ENCODE data around the gene PRKAG2. TPM values are rescaled to one million over a fixed set of nuclear protein-coding genes. Genes with fewer than 3 reads are reported as not detected.

The PRKAG2 gene
- total RNA-seq, 4 donors from 2014 or later = 8.9 to 35.1 (median 13.6) TPM

- Histone ChIP-seq H3K27ac (no peak overlapping the region), H3K9me3 (no peaks in the 10 kb centered on the region), H3K4me1 (peaks cover 0 to 27% (median 12%) of the 10 kb centered on the region in 3 donors), H3K36me3 (peaks cover 0 to 21% (median 0%) of the 10 kb centered on the region in 3 donors), H3K4me3 (no peak overlapping the region), H3K27me3 (no peaks in the 10 kb centered on the region)
- WGBS, 2 donors = 73 to 82% methylated on average over 5 of the region's 5 CpGs
- DNase-seq = no peak
- intact Hi-C loops (cut with DNase I) = no loop called here
- TF ChIP-seq, protein P1, sequence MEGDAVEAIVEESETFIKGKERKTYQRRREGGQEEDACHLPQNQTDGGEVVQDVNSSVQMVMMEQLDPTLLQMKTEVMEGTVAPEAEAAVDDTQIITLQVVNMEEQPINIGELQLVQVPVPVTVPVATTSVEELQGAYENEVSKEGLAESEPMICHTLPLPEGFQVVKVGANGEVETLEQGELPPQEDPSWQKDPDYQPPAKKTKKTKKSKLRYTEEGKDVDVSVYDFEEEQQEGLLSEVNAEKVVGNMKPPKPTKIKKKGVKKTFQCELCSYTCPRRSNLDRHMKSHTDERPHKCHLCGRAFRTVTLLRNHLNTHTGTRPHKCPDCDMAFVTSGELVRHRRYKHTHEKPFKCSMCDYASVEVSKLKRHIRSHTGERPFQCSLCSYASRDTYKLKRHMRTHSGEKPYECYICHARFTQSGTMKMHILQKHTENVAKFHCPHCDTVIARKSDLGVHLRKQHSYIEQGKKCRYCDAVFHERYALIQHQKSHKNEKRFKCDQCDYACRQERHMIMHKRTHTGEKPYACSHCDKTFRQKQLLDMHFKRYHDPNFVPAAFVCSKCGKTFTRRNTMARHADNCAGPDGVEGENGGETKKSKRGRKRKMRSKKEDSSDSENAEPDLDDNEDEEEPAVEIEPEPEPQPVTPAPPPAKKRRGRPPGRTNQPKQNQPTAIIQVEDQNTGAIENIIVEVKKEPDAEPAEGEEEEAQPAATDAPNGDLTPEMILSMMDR (IDR thresholded peaks at IDR 0.05) = no peak
- TF ChIP-seq POLR2A (IDR thresholded peaks at IDR 0.05) = no peak
Observed at GRCh38 chr7:151786936-151787335, 90.0 kb downstream of the PRKAG2 start.

- intact Hi-C loops (cut with DNase I) = no loop called here
- H3K36me3 ChIP-seq = peaks cover 0 to 26% (median 0%) of the 10 kb centered on the region in 3 donors
- no peak overlapping the region for H3K27ac ChIP-seq
- H3K27me3 ChIP-seq = no peaks in the 10 kb centered on the region
- 91 to 94% methylated on average over 15 to 19 of the region's 19 CpGs for WGBS, 2 donors
- no peaks in the 10 kb centered on the region for H3K9me3 ChIP-seq
- TF ChIP-seq POLR2A (IDR thresholded peaks at IDR 0.05) = no peak
- DNase-seq = no peak
- H3K4me1 ChIP-seq = peaks cover 0 to 23% (median 12%) of the 10 kb centered on the region in 3 donors
- H3K4me3 ChIP-seq = no peak overlapping the region
Observed at GRCh38 chr7:151786241-151786640, 90.7 kb downstream of the PRKAG2 start.

- Histone ChIP-seq H3K4me3 (no peak overlapping the region), H3K27ac (no peak overlapping the region), H3K9me3 (no peaks in the 10 kb centered on the region), H3K4me1 (peaks cover 0 to 17% (median 12%) of the 10 kb centered on the region in 3 donors), H3K36me3 (peaks cover 0 to 32% (median 1%) of the 10 kb centered on the region in 3 donors), H3K27me3 (no peaks in the 10 kb centered on the region)
- intact Hi-C loops (cut with DNase I) = no loop called here
- DNase-seq = no peak
- TF ChIP-seq, protein P1 (IDR thresholded peaks at IDR 0.05) = no peak
- no peak for TF ChIP-seq POLR2A (IDR thresholded peaks at IDR 0.05)
- 100% methylated on average over 1 of the region's 7 CpGs; no CpG with 5 or more reads in 1 of the 2 donors for WGBS, 2 donors
Observed at GRCh38 chr7:151785681-151785965, 91.3 kb downstream of the PRKAG2 start.

DNA sequence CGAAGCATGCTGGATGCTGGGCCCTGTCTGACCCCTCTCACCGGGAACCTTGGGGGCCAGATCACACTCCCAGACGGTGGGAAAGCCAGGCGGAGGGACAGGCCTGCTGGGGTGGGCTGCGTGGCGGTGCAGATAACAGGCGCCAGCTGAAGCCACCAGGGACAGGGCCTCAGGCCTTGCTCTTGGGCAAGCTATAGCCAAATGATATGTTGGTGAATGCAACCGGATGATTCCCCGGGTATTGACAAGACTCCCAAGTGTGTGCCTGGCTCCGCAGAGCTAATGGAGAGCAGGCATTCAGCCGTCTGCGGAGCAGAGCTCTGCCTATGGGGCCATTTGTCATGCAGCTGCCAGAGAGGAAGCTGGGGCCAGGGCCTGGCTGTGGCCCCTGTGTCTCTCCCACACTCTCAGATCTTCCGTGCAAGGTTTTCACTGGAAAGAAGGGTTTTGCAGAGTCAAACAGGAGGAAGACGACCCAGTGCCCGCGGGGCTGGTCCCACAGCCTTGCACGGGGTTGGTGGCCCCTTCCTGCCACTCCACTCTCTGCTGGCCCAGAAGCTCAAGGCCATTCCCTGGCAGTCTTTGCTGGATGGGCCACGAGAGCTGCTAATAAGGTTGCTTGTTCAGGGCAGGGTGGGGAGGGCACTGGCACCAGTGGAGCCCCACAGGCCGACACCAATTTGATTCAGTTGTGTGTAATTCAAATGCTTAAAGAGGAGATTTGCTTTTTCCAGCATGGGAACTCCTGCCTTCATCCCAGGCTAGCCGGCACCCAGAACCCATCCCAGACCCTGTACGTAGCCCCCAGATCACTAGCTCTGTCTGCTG is 91.8 kb downstream of the PRKAG2 start:
- H3K4me1 ChIP-seq = peaks cover 0 to 16% (median 12%) of the 10 kb centered on the region in 3 donors
- no peaks in the 10 kb centered on the region for H3K9me3 ChIP-seq
- H3K36me3 ChIP-seq = peaks cover 0 to 37% (median 3%) of the 10 kb centered on the region in 3 donors
- DNase-seq = no peak
- WGBS, 2 donors = 87% methylated on average over 10 of the region's 21 CpGs; no CpG with 5 or more reads in 1 of the 2 donors
- no peak overlapping the region for H3K4me3 ChIP-seq
- intact Hi-C loops (cut with DNase I) = loop anchor here (5.0 kb wide), 1 partner anchor 152 kb away; no protein-coding TSS in a partner anchor
- H3K27me3 ChIP-seq = no peaks in the 10 kb centered on the region
- TF ChIP-seq, protein P1 (IDR thresholded peaks at IDR 0.05) = no peak
- TF ChIP-seq POLR2A (IDR thresholded peaks at IDR 0.05) = no peak
- no peak overlapping the region for H3K27ac ChIP-seq

- intact Hi-C loops (cut with DNase I) = loop anchor here (5.0 kb wide), 1 partner anchor 153 kb away; no protein-coding TSS in a partner anchor
- H3K9me3 ChIP-seq = no peaks in the 10 kb centered on the region
- peaks cover 0 to 21% (median 12%) of the 10 kb centered on the region in 3 donors for H3K4me1 ChIP-seq
- no peak overlapping the region for H3K27ac ChIP-seq
- WGBS, 2 donors = 90 to 97% methylated on average over 6 to 15 of the region's 18 CpGs
- no peak for DNase-seq
- H3K36me3 ChIP-seq = peaks cover 0 to 47% (median 3%) of the 10 kb centered on the region in 3 donors
- no peaks in the 10 kb centered on the region for H3K27me3 ChIP-seq
- TF ChIP-seq, protein P1 (IDR thresholded peaks at IDR 0.05) = no peak
- TF ChIP-seq POLR2A (IDR thresholded peaks at IDR 0.05) = no peak
- H3K4me3 ChIP-seq = no peak overlapping the region
Observed at GRCh38 chr7:151783958-151784575, 92.8 kb downstream of the PRKAG2 start.
